Osteoblast (primary cell): ENCODE data around the gene PPP2R3A. TPM values are rescaled to one million over a fixed set of nuclear protein-coding genes. Genes with fewer than 3 reads are reported as not detected.

Experiments
- DNase-seq: peaks from one replicate; pipeline ENCODE4 v3.0.0; 2011; ENCODE audit warnings: low spot score, mixed read lengths; ENCODE audit not compliant: insufficient read length; ENCODE audit errors: missing footprints
- H2AFZ ChIP-seq: 2 replicates; pipeline ENCODE4 v1.6.0; 2011; ENCODE audit warnings: mild to moderate bottlenecking, low read length
- H3K27ac ChIP-seq: 2 replicates; pipeline ENCODE4 v1.5.1; 2011; ENCODE audit warnings: mild to moderate bottlenecking, low read depth, low read length, moderate library complexity
- H3K27me3 ChIP-seq: 2 replicates; pipeline ENCODE4 v1.6.0; 2012; ENCODE audit warnings: mild to moderate bottlenecking, control low read depth, inconsistent platforms, low read length, moderate library complexity; ENCODE audit not compliant: insufficient read depth
- H3K36me3 ChIP-seq: 2 replicates; pipeline ENCODE4 v1.5.1; 2011; ENCODE audit warnings: mild to moderate bottlenecking, low read length, control low read depth, moderate library complexity; ENCODE audit not compliant: insufficient read depth
- H3K4me1 ChIP-seq: 2 replicates; pipeline ENCODE4 v1.5.1; 2011; ENCODE audit warnings: mild to moderate bottlenecking, low read length, control low read depth, moderate library complexity; ENCODE audit not compliant: insufficient read depth
- H3K4me2 ChIP-seq: 2 replicates; pipeline ENCODE4 v1.6.0; 2011; ENCODE audit warnings: mild to moderate bottlenecking, low read length; ENCODE audit not compliant: insufficient read depth
- H3K4me3 ChIP-seq: fragments of 200-600 bp; sonication (generic); 3 replicates; pipeline ENCODE4 v1.5.1; 2012; ENCODE audit warnings: mild to moderate bottlenecking, low read length, inconsistent platforms; ENCODE audit not compliant: insufficient read depth
- H3K79me2 ChIP-seq: 2 replicates; pipeline ENCODE4 v1.6.0; 2012; ENCODE audit warnings: mild to moderate bottlenecking, low read length, control low read depth, inconsistent platforms; ENCODE audit not compliant: insufficient read depth
- H3K9me3 ChIP-seq: 2 replicates; pipeline ENCODE4 v1.5.1; 2011; ENCODE audit warnings: low read depth, low read length, control low read depth
- H4K20me1 ChIP-seq: 2 replicates; pipeline ENCODE4 v1.6.0; 2012; ENCODE audit warnings: mild to moderate bottlenecking, low read length, control low read depth; ENCODE audit not compliant: insufficient read depth
- total RNA-seq: library from RNA; depleted of rRNA; stranded (reverse); fragments of >200 nt; gene quantifications from 2 replicates; pipeline ENCODE4 v1.2.3, GENCODE V29; 2012
- TF ChIP-seq, protein P1 (sequence below): IDR thresholded peaks from 2 replicates; pipeline ENCODE4 v1.5.1; 2011; ENCODE audit warnings: mild to moderate bottlenecking, low read depth, low read length, moderate library complexity; ENCODE audit errors: extremely low read depth

PPP2R3A gene
- total RNA-seq, 1 donor, result 23.9 TPM

DNA sequence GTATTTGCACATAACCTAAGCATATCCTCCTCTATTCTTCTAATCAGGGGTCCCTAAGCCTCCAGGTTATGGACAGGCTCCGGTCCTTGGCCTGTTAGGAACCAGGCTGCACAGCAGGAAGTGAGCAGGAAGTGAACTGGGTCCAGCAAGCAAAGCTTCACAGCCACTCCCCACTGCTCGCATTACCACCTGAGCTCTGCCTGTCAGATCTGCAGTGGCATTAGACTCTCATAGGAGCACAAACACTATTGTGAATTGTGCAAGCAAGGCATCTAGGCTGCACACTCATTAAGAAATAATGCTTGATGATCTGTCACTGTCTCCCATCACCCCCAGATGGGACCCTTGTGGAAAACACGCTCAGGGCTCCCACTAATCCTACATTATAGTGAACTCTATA lies 220.8 kb downstream of the PPP2R3A start:
- Histone ChIP-seq H3K9me3 (no peaks in the 10 kb centered on the region), H3K36me3 (no peaks in the 10 kb centered on the region), H3K27ac (peak overlapping the region; percentile 10), H3K4me1 (peaks cover 18% of the 10 kb centered on the region), H2AFZ (no peak overlapping the region), H3K27me3 (no peaks in the 10 kb centered on the region), H3K4me2 (no peak overlapping the region), H3K79me2 (peaks cover 99% of the 10 kb centered on the region), H3K4me3 (no peak overlapping the region), H4K20me1 (peaks cover 88% of the 10 kb centered on the region)
- TF ChIP-seq, protein P1, sequence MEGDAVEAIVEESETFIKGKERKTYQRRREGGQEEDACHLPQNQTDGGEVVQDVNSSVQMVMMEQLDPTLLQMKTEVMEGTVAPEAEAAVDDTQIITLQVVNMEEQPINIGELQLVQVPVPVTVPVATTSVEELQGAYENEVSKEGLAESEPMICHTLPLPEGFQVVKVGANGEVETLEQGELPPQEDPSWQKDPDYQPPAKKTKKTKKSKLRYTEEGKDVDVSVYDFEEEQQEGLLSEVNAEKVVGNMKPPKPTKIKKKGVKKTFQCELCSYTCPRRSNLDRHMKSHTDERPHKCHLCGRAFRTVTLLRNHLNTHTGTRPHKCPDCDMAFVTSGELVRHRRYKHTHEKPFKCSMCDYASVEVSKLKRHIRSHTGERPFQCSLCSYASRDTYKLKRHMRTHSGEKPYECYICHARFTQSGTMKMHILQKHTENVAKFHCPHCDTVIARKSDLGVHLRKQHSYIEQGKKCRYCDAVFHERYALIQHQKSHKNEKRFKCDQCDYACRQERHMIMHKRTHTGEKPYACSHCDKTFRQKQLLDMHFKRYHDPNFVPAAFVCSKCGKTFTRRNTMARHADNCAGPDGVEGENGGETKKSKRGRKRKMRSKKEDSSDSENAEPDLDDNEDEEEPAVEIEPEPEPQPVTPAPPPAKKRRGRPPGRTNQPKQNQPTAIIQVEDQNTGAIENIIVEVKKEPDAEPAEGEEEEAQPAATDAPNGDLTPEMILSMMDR, result no peak
- DNase-seq, result no peak

DNA sequence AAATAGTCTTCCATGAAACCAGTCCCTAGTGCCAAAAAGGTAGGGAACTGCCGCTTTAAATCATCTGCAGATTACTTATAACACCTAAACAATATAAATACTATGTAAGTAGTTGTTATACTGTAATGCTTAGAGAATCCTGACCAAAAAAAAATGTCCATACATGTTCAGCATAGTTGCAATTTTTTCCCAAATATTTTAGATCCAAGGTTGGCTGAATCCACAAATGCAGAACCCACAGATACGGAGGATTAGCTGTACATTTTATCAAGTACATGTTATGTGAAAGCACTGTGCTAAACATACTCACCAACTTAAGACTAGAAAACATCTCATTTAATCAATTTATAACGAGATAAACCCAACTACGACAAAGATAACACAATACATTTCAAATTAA lies 221.3 kb downstream of the PPP2R3A start:
- Histone ChIP-seq H2AFZ (no peak overlapping the region), H3K4me1 (peaks cover 18% of the 10 kb centered on the region), H3K79me2 (peaks cover 100% of the 10 kb centered on the region), H3K36me3 (no peaks in the 10 kb centered on the region), H4K20me1 (peaks cover 90% of the 10 kb centered on the region), H3K4me3 (no peak overlapping the region), H3K9me3 (no peaks in the 10 kb centered on the region), H3K27ac (no peak overlapping the region), H3K4me2 (no peak overlapping the region), H3K27me3 (no peaks in the 10 kb centered on the region)
- no peak for DNase-seq
- TF ChIP-seq, protein P1, result no peak

DNA sequence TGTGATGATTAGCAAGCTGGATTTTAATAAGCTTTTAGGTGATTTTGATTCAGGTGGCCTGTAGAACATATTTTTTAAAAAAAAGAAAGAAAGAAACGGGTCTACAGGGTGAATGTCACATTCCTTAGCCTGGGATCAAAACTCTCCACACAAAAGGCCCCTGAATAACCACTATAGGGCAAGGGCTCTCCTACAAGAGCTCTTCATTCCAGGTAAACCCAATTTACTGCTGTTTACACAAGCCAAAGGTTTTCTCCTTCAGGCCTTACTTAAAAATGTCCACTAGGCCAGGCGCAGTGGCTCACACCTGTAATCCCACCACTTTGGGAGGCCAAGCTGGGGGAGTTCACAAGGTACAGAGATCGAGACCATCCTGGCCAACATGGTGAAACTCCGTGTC lies 222.3 kb downstream of the PPP2R3A start:
- Histone ChIP-seq H3K79me2 (peaks cover 100% of the 10 kb centered on the region), H3K4me2 (no peak overlapping the region), H4K20me1 (peaks cover 94% of the 10 kb centered on the region), H3K27me3 (no peaks in the 10 kb centered on the region), H3K4me3 (no peak overlapping the region), H3K4me1 (peaks cover 26% of the 10 kb centered on the region), H3K36me3 (no peaks in the 10 kb centered on the region), H2AFZ (no peak overlapping the region), H3K9me3 (no peaks in the 10 kb centered on the region), H3K27ac (no peak overlapping the region)
- no peak for DNase-seq
- TF ChIP-seq, protein P1, result no peak

DNA sequence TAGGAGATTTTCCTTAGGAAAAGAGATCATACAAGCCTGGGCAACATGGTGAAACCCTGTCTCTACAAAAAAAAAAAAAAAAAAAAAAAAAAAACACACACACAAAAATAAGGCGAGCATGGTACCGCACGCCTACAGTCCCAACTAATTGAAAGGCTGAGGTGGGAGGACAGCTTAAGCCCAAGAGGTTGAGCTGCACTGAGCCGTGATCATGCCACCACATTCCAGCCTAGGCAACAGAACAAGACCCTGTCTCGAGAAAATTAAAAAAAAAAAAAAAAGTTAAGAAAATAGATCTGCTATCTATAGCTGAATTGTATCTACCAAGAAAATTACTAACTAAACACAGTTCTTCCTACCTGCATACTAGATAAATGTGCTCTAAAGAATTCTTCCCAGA lies 223.5 kb downstream of the PPP2R3A start:
- no peak overlapping the region for H3K4me3 ChIP-seq
- H3K4me2 ChIP-seq, result no peak overlapping the region
- no peak for DNase-seq
- peaks cover 100% of the 10 kb centered on the region for H3K79me2 ChIP-seq
- no peak overlapping the region for H3K27ac ChIP-seq
- TF ChIP-seq, protein P1, result no peak
- no peak overlapping the region for H2AFZ ChIP-seq
- no peaks in the 10 kb centered on the region for H3K9me3 ChIP-seq
- no peaks in the 10 kb centered on the region for H3K36me3 ChIP-seq
- H3K27me3 ChIP-seq, result no peaks in the 10 kb centered on the region
- H3K4me1 ChIP-seq, result peaks cover 26% of the 10 kb centered on the region
- H4K20me1 ChIP-seq, result peaks cover 94% of the 10 kb centered on the region
